ENCODE measurements around the gene MUC13. TPM values are rescaled to one million over a fixed set of nuclear protein-coding genes. Genes with fewer than 3 reads are reported as not detected.

MUC13 gene
- total RNA-seq, 2 experiments from 2014 or later = not detected

DNA sequence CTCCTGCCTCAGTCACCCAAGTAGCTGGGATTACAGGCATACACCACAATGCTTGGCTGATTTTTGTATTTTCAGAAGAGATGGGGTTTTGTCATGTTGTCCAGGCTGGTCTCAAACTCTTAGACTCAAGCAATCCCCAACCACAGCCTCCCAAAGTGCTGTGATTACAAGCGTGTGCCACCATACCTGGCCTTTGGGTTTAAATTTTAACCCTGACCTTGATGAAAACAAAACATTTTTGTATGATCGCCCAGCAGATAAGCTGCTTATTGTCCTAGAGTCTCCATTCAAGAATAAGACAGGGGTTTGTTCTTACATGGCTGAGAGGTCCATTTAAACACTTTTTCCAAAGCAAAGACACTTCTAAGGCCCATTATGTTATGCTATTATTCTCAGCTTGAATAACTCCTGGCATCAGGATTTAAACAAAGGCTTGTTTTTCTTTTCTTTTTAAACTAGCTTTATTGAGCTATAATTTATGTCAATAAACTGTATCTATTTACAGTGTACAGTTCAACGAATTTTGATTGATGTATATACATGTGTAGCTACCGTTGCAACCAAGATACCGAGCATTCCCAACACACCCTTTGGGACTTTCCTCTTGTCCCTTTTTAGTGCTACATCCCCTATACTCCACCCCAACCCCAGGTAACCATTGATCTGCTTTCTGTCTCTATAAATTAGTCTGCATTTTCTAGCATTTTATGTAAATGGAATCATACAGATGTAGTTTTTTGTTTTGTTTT, 1.4 kb upstream of the MUC13 start:
- ChIA-PET CTCF (interaction anchor here (0.5 to 2.4 kb wide), 3 partner anchors 8 to 291 kb away, joined by 3 to 7 read pairs (median 3); no protein-coding TSS in a partner anchor), POLR2A (no interaction called here)
- H3K4me1 Mint-ChIP-seq = no peaks in the 10 kb centered on the region

GRCh38 chr3:124935264-124935663, 713 bp upstream of the MUC13 start:
- Mint-ChIP-seq H3K4me1 (no peaks in the 10 kb centered on the region), H3K4me3 (no peak overlapping the region), H3K27me3 (peaks cover 32% of the 10 kb centered on the region), H3K9me3 (no peaks in the 10 kb centered on the region), H3K27ac (no peak overlapping the region), H3K36me3 (ENCODE audit: low read depth) (no peaks in the 10 kb centered on the region)
- ChIA-PET CTCF (interaction anchor here (0.5 to 2.4 kb wide), 5 partner anchors 8 to 291 kb away, joined by 3 to 7 read pairs (median 4); no protein-coding TSS in a partner anchor), POLR2A (no interaction called here)
- no peak for DNase-seq

More for the DNA sequence above, 1.4 kb upstream of the MUC13 start:
- DNase-seq = no peak
- H3K9me3 Mint-ChIP-seq = no peaks in the 10 kb centered on the region
- H3K4me3 Mint-ChIP-seq = no peak overlapping the region
- H3K36me3 Mint-ChIP-seq (ENCODE audit: low read depth) = no peaks in the 10 kb centered on the region
- peaks cover 27% of the 10 kb centered on the region for H3K27me3 Mint-ChIP-seq
- H3K27ac Mint-ChIP-seq = no peak overlapping the region

GRCh38 chr3:124928333-124929202, 6.0 kb downstream of the MUC13 start:
- no peaks in the 10 kb centered on the region for H3K9me3 Mint-ChIP-seq
- H3K27me3 Mint-ChIP-seq = peaks cover 45% of the 10 kb centered on the region
- H3K27ac Mint-ChIP-seq = no peak overlapping the region
- H3K4me3 Mint-ChIP-seq = no peak overlapping the region
- peaks cover 6% of the 10 kb centered on the region for H3K4me1 Mint-ChIP-seq
- H3K36me3 Mint-ChIP-seq (ENCODE audit: low read depth) = no peaks in the 10 kb centered on the region
- DNase-seq = peak; percentile 69
- CTCF ChIA-PET = interaction anchor here (0.6 to 2.4 kb wide), 14 partner anchors 8 to 661 kb away, joined by 3 to 13 read pairs (median 4); no protein-coding TSS in a partner anchor
- POLR2A ChIA-PET = no interaction called here

DNA sequence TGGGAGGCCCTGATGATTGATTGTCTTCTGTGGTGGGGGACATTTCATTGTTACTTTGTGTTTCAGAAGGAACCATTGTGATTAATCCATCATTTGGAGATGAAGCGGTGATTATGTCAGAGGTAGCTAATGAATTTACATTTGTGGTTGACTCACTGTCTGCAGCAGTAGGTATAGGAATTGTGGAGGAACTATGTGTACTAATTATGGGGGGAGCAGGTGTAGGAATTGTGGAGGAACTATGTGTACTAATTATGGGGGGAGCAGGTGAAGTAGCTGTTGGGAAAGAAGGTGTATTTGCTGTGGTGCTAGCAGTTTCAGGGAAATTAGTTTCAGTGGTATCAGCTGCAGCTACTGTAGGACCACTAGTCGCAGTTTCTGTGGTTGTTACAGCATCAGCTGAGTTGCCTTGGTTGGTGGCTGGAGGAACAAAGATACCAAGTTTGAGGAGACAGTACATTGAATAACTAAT, 6.9 kb downstream of the MUC13 start:
- ChIA-PET POLR2A (no interaction called here), CTCF (interaction anchor here (0.7 to 2.4 kb wide), 9 partner anchors 9 to 1265 kb away, joined by 3 to 13 read pairs (median 4); no protein-coding TSS in a partner anchor)
- DNase-seq = no peak
- Mint-ChIP-seq H3K27me3 (peaks cover 44% of the 10 kb centered on the region), H3K9me3 (no peaks in the 10 kb centered on the region), H3K36me3 (ENCODE audit: low read depth) (no peaks in the 10 kb centered on the region), H3K4me3 (no peak overlapping the region), H3K27ac (no peak overlapping the region), H3K4me1 (peaks cover 6% of the 10 kb centered on the region)

GRCh38 chr3:124926426-124927101, 8.0 kb downstream of the MUC13 start:
- no peaks in the 10 kb centered on the region for H3K36me3 Mint-ChIP-seq (ENCODE audit: low read depth)
- no peaks in the 10 kb centered on the region for H3K9me3 Mint-ChIP-seq
- H3K4me1 Mint-ChIP-seq = peaks cover 6% of the 10 kb centered on the region
- H3K4me3 Mint-ChIP-seq = no peak overlapping the region
- POLR2A ChIA-PET = no interaction called here
- CTCF ChIA-PET = interaction anchor here (0.9 to 2.4 kb wide), 6 partner anchors 8 to 512 kb away, joined by 3 to 13 read pairs (median 6); no protein-coding TSS in a partner anchor
- no peak for DNase-seq
- no peak overlapping the region for H3K27ac Mint-ChIP-seq
- peaks cover 44% of the 10 kb centered on the region for H3K27me3 Mint-ChIP-seq

DNA sequence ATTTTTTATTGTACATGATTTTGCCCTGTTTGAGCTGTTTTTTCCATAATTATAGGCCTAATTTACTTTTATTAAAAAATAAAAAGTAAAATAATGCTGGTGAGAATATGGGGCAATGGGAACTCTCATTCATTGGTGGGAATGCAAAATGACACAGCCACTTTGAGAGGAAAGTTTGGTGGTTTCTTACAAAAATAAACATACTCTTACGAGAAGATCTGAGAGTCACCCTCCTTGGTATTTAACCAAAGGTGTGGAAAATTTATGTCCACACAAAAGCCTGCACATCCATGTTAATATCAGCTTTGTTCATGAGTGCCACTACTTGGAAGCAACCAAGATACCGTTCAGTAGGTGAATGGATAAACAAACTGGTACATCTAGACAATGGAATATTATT, 9.8 kb downstream of the MUC13 start:
- Mint-ChIP-seq H3K4me1 (peaks cover 6% of the 10 kb centered on the region), H3K36me3 (ENCODE audit: low read depth) (no peaks in the 10 kb centered on the region), H3K27me3 (peaks cover 39% of the 10 kb centered on the region), H3K4me3 (no peak overlapping the region), H3K27ac (no peak overlapping the region), H3K9me3 (no peaks in the 10 kb centered on the region)
- ChIA-PET POLR2A (no interaction called here), CTCF (interaction anchor here (0.9 to 1.8 kb wide), 6 partner anchors 10 to 469 kb away, joined by 3 to 5 read pairs (median 4); partner anchors contain the start of gene MUC13)
- no peak for DNase-seq

DNA sequence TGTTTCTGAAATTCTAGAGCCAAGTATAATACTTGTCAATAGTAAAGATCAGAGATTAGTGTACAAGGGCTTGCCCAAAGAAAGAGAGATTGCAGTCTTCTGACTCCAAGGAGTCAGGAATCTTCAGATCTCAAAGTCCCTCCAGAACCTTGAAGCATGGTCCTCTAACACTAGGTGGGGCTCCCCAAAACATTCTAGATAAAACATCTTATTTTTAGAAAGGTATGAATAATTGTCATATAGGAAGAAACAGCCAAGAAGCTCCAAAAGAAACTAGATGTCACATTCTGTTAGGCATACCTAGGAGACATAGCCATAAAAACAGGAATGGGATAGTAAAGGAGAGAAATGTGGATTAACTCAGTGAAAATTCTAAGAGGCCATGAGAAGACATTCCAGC, 10.7 kb downstream of the MUC13 start:
- no peaks in the 10 kb centered on the region for H3K36me3 Mint-ChIP-seq (ENCODE audit: low read depth)
- no peak overlapping the region for H3K27ac Mint-ChIP-seq
- peaks cover 6% of the 10 kb centered on the region for H3K4me1 Mint-ChIP-seq
- CTCF ChIA-PET = interaction anchor here (0.9 to 1.8 kb wide), 7 partner anchors 11 to 468 kb away, joined by 3 to 5 read pairs (median 3); partner anchors contain the start of gene MUC13
- peaks cover 40% of the 10 kb centered on the region for H3K27me3 Mint-ChIP-seq
- no peak for DNase-seq
- H3K4me3 Mint-ChIP-seq = no peak overlapping the region
- H3K9me3 Mint-ChIP-seq = no peaks in the 10 kb centered on the region
- POLR2A ChIA-PET = no interaction called here

- POLR2A ChIA-PET = no interaction called here
- CTCF ChIA-PET = interaction anchor here (2.0 kb wide), 1 partner anchor 19 kb away, joined by 7 read pairs; no protein-coding TSS in a partner anchor
- DNase-seq = no peak
- Mint-ChIP-seq H3K9me3 (no peaks in the 10 kb centered on the region), H3K27me3 (peaks cover 38% of the 10 kb centered on the region), H3K4me3 (no peak overlapping the region), H3K36me3 (ENCODE audit: low read depth) (no peaks in the 10 kb centered on the region), H3K4me1 (no peaks in the 10 kb centered on the region), H3K27ac (no peak overlapping the region)
Observed at GRCh38 chr3:124920718-124921117, 13.8 kb downstream of the MUC13 start.

- H3K36me3 Mint-ChIP-seq (ENCODE audit: low read depth) = no peaks in the 10 kb centered on the region
- no peak overlapping the region for H3K27ac Mint-ChIP-seq
- H3K9me3 Mint-ChIP-seq = no peaks in the 10 kb centered on the region
- no peak for DNase-seq
- CTCF ChIA-PET = no interaction called here
- H3K27me3 Mint-ChIP-seq = peaks cover 37% of the 10 kb centered on the region
- no peak overlapping the region for H3K4me3 Mint-ChIP-seq
- no peaks in the 10 kb centered on the region for H3K4me1 Mint-ChIP-seq
- POLR2A ChIA-PET = no interaction called here
Observed at GRCh38 chr3:124919756-124920155, 14.8 kb downstream of the MUC13 start.

- no peak overlapping the region for H3K27ac Mint-ChIP-seq
- no peaks in the 10 kb centered on the region for H3K4me1 Mint-ChIP-seq
- H3K36me3 Mint-ChIP-seq (ENCODE audit: low read depth) = no peaks in the 10 kb centered on the region
- ChIA-PET CTCF (interaction anchor here (0.7 to 1.5 kb wide), 3 partner anchors 9 to 157 kb away, joined by 3 to 4 read pairs (median 4); no protein-coding TSS in a partner anchor), POLR2A (no interaction called here)
- no peak overlapping the region for H3K4me3 Mint-ChIP-seq
- H3K9me3 Mint-ChIP-seq = no peaks in the 10 kb centered on the region
- no peak for DNase-seq
- H3K27me3 Mint-ChIP-seq = peaks cover 29% of the 10 kb centered on the region
Observed at GRCh38 chr3:124918524-124918923, 16.0 kb downstream of the MUC13 start.

GRCh38 chr3:124916837-124917409, 17.6 kb downstream of the MUC13 start:
- no peak for DNase-seq
- Mint-ChIP-seq H3K27me3 (peaks cover 24% of the 10 kb centered on the region), H3K36me3 (ENCODE audit: low read depth) (no peaks in the 10 kb centered on the region), H3K9me3 (no peaks in the 10 kb centered on the region), H3K4me1 (no peaks in the 10 kb centered on the region), H3K27ac (no peak overlapping the region), H3K4me3 (no peak overlapping the region)
- CTCF ChIA-PET = no interaction called here
- POLR2A ChIA-PET = no interaction called here

- Mint-ChIP-seq H3K36me3 (ENCODE audit: low read depth) (no peaks in the 10 kb centered on the region), H3K27ac (no peak overlapping the region), H3K4me1 (no peaks in the 10 kb centered on the region), H3K27me3 (peaks cover 27% of the 10 kb centered on the region), H3K9me3 (no peaks in the 10 kb centered on the region), H3K4me3 (no peak overlapping the region)
- ChIA-PET POLR2A (no interaction called here), CTCF (no interaction called here)
- DNase-seq = no peak
Observed at GRCh38 chr3:124915254-124915653, 19.3 kb downstream of the MUC13 start.

Measured in activated CD4-positive, alpha-beta memory T cell treated with anti-CD3 and anti-CD28 coated beads, Interleukin-2, amount 10 ng/mL, durations not matched to agents 7 days and 5 days (primary cell).